Transverse colon (tissue), 3 donors: ENCODE data around the gene GLYATL1.

ENCODE experiments used
- POLR2A ChIP-seq: fragments of 450-650 bp; IDR thresholded peaks from one replicate; pipeline ENCODE4 v1.6.1; 2016; ENCODE audit warnings: antibody characterized with exemption, mild to moderate bottlenecking, moderate library complexity
- TF ChIP-seq, protein P1 (sequence below), 5 experiments: fragments of 200-600 bp in 3 of 5; fragments of 450-650 bp in 2 of 5; sonication (generic) in 3 of 5; IDR thresholded peaks; 1 replicate in 2 of 5; 2 replicates in 3 of 5; pipeline ENCODE4 v1.5.1; 2016 to 2017; ENCODE audit warnings: antibody characterized with exemption in 5 of 5, inconsistent platforms in 3 of 5, mild to moderate bottlenecking in 2 of 5, moderate library complexity in 1 of 5

- TF ChIP-seq, protein P1, sequence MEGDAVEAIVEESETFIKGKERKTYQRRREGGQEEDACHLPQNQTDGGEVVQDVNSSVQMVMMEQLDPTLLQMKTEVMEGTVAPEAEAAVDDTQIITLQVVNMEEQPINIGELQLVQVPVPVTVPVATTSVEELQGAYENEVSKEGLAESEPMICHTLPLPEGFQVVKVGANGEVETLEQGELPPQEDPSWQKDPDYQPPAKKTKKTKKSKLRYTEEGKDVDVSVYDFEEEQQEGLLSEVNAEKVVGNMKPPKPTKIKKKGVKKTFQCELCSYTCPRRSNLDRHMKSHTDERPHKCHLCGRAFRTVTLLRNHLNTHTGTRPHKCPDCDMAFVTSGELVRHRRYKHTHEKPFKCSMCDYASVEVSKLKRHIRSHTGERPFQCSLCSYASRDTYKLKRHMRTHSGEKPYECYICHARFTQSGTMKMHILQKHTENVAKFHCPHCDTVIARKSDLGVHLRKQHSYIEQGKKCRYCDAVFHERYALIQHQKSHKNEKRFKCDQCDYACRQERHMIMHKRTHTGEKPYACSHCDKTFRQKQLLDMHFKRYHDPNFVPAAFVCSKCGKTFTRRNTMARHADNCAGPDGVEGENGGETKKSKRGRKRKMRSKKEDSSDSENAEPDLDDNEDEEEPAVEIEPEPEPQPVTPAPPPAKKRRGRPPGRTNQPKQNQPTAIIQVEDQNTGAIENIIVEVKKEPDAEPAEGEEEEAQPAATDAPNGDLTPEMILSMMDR (IDR thresholded peaks at IDR 0.05) = no peak
- no peak for TF ChIP-seq POLR2A
These were observed 38.2 kb downstream of the GLYATL1 start for GRCh38 chr11:58977470-58977869.
